HFF-Myc (cell line): ENCODE data around the gene COG5.

ENCODE experiments used
- DNase-seq: peaks from one replicate; pipeline ENCODE4 v3.0.0-alpha.2; 2011; ENCODE audit warnings: low read depth; ENCODE audit errors: extremely low read depth
- H3K4me3 ChIP-seq: replicated peaks from 2 replicates; pipeline ENCODE4 v1.5.1; 2011; ENCODE audit warnings: low read depth, mild to moderate bottlenecking, control low read depth, low read length
- CTCF ChIP-seq: IDR thresholded peaks from 2 replicates; pipeline ENCODE4 v1.5.1; 2012; ENCODE audit warnings: mild to moderate bottlenecking, low read depth, low read length, control low read depth; ENCODE audit errors: missing control alignments

COG5 gene

GRCh38 chr7:107154826-107155225, 408.9 kb downstream of the COG5 start:
- no peak for DNase-seq
- no peak for TF ChIP-seq CTCF
- H3K4me3 ChIP-seq = no peak overlapping the region

- no peak overlapping the region for H3K4me3 ChIP-seq
- DNase-seq = no peak
- no peak for TF ChIP-seq CTCF
Observed at GRCh38 chr7:107152011-107152410, 411.7 kb downstream of the COG5 start.
